Mesendoderm (in vitro differentiated cells): ENCODE data around the gene GRIK2.

Source experiments
- DNase-seq: peaks from one replicate; pipeline ENCODE4 v3.0.0; 2013
- H2AK5ac ChIP-seq: 2 replicates; pipeline ENCODE4 v1.6.1; 2013; ENCODE audit warnings: low read length, inconsistent platforms
- H2BK120ac ChIP-seq: 2 replicates; pipeline ENCODE4 v1.6.1; 2013; ENCODE audit warnings: low read depth, mild to moderate bottlenecking, low read length, moderate library complexity, mixed read lengths
- H2BK15ac ChIP-seq: replicated peaks from 2 replicates; pipeline ENCODE4 v1.6.1; 2013; ENCODE audit warnings: low read depth, mild to moderate bottlenecking, moderate library complexity
- H2BK5ac ChIP-seq: 2 replicates; pipeline ENCODE4 v1.6.1; 2013; ENCODE audit warnings: low read length, inconsistent platforms
- H3K18ac ChIP-seq: 2 replicates; pipeline ENCODE4 v1.6.1; 2013; ENCODE audit warnings: mild to moderate bottlenecking, low read length, mixed read lengths
- H3K23ac ChIP-seq: one replicate; pipeline ENCODE4 v1.6.1; 2013; ENCODE audit warnings: low read length
- H3K27ac ChIP-seq: 2 replicates; pipeline ENCODE4 v1.5.1; 2013; ENCODE audit warnings: low read depth, mild to moderate bottlenecking, inconsistent platforms, low read length, moderate library complexity
- H3K27me3 ChIP-seq: 2 replicates; pipeline ENCODE4 v1.6.1; 2013; ENCODE audit warnings: low read length, control low read depth, mild to moderate bottlenecking, inconsistent platforms; ENCODE audit not compliant: insufficient read depth, poor library complexity
- H3K36me3 ChIP-seq: 2 replicates; pipeline ENCODE4 v1.6.1; 2013; ENCODE audit warnings: low read length, inconsistent platforms; ENCODE audit not compliant: control insufficient read depth, insufficient read depth
- H3K4ac ChIP-seq: one replicate; pipeline ENCODE4 v1.6.1; 2013; ENCODE audit warnings: low read depth, mild to moderate bottlenecking, low read length, moderate library complexity
- H3K4me1 ChIP-seq: 2 replicates; pipeline ENCODE4 v1.6.1; 2013; ENCODE audit warnings: low read depth, low read length, inconsistent platforms; ENCODE audit not compliant: control insufficient read depth
- H3K4me2 ChIP-seq: 2 replicates; pipeline ENCODE4 v1.6.1; 2013; ENCODE audit warnings: low read length
- H3K4me3 ChIP-seq: 2 replicates; pipeline ENCODE4 v1.5.1; 2013; ENCODE audit warnings: mild to moderate bottlenecking, low read length
- H3K56ac ChIP-seq: one replicate; pipeline ENCODE4 v1.6.1; 2013; ENCODE audit warnings: low read length
- H3K79me1 ChIP-seq: 2 replicates; pipeline ENCODE4 v1.6.1; 2013; ENCODE audit warnings: low read length, inconsistent platforms
- H3K79me2 ChIP-seq: 2 replicates; pipeline ENCODE4 v1.6.1; 2013; ENCODE audit warnings: mild to moderate bottlenecking, low read length; ENCODE audit not compliant: control insufficient read depth, insufficient read depth
- H3K9ac ChIP-seq: 2 replicates; pipeline ENCODE4 v1.6.1; 2013; ENCODE audit warnings: low read length, inconsistent platforms
- H4K5ac ChIP-seq: one replicate; pipeline ENCODE4 v1.6.1; 2013; ENCODE audit warnings: low read length
- H4K8ac ChIP-seq: one replicate; pipeline ENCODE4 v1.6.1; 2013; ENCODE audit warnings: low read depth, mild to moderate bottlenecking, control low read depth, low read length, moderate library complexity
- WGBS: extraction: QIAGEN DNeasy Blood & Tissue Kit; methylation state at CpG from one replicate; pipeline ENCODE4 v1.1.7; 2013; ENCODE audit warnings: low lambda C conversion rate, missing lambda C conversion rate; ENCODE audit not compliant: insufficient coverage; ENCODE audit errors: extremely low coverage; 5-methylcytosine and 5-hydroxymethylcytosine counted together

GRIK2 gene

DNA sequence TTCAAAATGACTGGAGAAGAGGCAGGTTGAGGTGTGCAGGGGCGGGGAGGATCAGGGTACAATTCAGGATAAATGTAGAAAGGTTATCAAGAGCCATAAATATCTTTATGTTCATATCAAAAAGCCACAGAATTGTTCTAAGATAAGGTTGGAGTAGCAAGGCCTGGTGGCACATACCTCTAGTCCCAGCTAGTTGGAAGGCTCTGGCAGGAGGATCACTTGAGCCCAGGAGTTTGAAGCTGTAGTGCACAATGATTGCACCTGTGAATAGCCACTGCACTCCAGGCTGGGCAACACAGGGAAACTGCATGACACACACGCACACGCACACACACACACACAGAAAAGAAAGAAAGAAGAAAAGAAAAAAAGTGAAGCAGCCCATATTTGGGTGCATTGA is 194.8 kb downstream of the GRIK2 start:
- Histone ChIP-seq H3K4me1 (no peaks in the 10 kb centered on the region), H3K18ac (no peak overlapping the region), H4K5ac (no peak overlapping the region), H3K4me2 (no peak overlapping the region), H3K36me3 (no peaks in the 10 kb centered on the region), H3K4ac (no peak overlapping the region), H3K4me3 (no peak overlapping the region), H2BK15ac (no peak overlapping the region), H4K8ac (no peak overlapping the region), H3K79me2 (no peaks in the 10 kb centered on the region), H3K27me3 (no peaks in the 10 kb centered on the region), H2BK5ac (no peak overlapping the region), H3K79me1 (no peaks in the 10 kb centered on the region), H2BK120ac (no peak overlapping the region), H3K56ac (no peak overlapping the region), H2AK5ac (no peak overlapping the region), H3K23ac (no peak overlapping the region), H3K27ac (no peak overlapping the region), H3K9ac (no peak overlapping the region)
- DNase-seq = no peak
- no CpG with 5 or more reads among the region's 3 CpGs for WGBS

DNA sequence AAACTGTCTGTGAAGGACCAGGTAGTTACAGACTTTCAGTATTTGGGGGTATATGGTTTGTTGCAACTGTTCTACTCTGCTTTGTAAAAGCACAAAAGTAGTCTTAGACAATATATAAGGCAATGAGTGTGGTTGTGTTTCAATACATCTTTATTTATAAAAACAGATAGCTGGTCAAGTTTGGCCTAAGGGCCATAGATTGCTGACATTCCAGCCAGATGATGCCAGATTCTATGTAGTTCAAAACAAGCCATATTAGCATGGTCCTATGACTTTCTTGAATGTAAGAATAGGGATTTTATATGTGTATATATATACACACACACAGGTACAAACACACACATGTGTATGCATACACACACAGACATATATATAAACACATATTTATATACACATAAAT is 201.8 kb downstream of the GRIK2 start:
- Histone ChIP-seq H3K79me2 (no peaks in the 10 kb centered on the region), H3K4me1 (no peaks in the 10 kb centered on the region), H2BK120ac (no peak overlapping the region), H3K79me1 (no peaks in the 10 kb centered on the region), H3K27me3 (no peaks in the 10 kb centered on the region), H2BK15ac (no peak overlapping the region), H3K27ac (no peak overlapping the region), H3K4me3 (no peak overlapping the region), H3K18ac (no peak overlapping the region), H3K4ac (no peak overlapping the region), H3K4me2 (no peak overlapping the region), H2BK5ac (no peak overlapping the region), H3K23ac (no peak overlapping the region), H4K5ac (no peak overlapping the region), H3K36me3 (no peaks in the 10 kb centered on the region), H4K8ac (no peak overlapping the region), H3K56ac (no peak overlapping the region), H2AK5ac (no peak overlapping the region), H3K9ac (no peak overlapping the region)
- DNase-seq = no peak

DNA sequence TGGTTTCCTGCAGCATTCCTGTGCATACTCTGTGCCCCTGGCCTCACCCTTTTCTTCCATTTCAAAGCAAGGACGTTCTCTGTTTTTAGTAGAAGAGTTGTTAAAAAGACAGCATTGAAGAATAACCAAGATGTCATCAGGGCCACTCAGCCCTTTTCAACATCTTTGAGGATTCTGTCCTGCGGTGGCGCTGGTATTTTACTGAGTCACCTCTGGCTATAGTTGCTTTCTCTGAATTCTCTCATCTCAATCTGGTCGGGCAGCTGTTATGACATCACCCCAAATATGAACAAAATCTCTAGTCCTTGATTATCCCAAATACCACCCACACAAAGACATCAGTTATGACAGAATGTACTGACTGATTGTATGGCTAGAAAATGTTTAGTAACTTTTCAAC is 204.2 kb downstream of the GRIK2 start:
- H3K79me1 ChIP-seq = no peaks in the 10 kb centered on the region
- H4K5ac ChIP-seq = no peak overlapping the region
- H3K18ac ChIP-seq = no peak overlapping the region
- no peak overlapping the region for H4K8ac ChIP-seq
- no peak overlapping the region for H3K56ac ChIP-seq
- H2AK5ac ChIP-seq = no peak overlapping the region
- H3K27ac ChIP-seq = no peak overlapping the region
- peak; percentile 37 for DNase-seq
- no peak overlapping the region for H3K23ac ChIP-seq
- H2BK15ac ChIP-seq = no peak overlapping the region
- no peak overlapping the region for H3K4me2 ChIP-seq
- no peaks in the 10 kb centered on the region for H3K27me3 ChIP-seq
- H3K36me3 ChIP-seq = no peaks in the 10 kb centered on the region
- no peak overlapping the region for H2BK5ac ChIP-seq
- H2BK120ac ChIP-seq = no peak overlapping the region
- no peak overlapping the region for H3K4me3 ChIP-seq
- no peaks in the 10 kb centered on the region for H3K79me2 ChIP-seq
- no peak overlapping the region for H3K9ac ChIP-seq
- WGBS = no CpG with 5 or more reads among the region's 4 CpGs
- H3K4ac ChIP-seq = no peak overlapping the region
- H3K4me1 ChIP-seq = no peaks in the 10 kb centered on the region

DNA sequence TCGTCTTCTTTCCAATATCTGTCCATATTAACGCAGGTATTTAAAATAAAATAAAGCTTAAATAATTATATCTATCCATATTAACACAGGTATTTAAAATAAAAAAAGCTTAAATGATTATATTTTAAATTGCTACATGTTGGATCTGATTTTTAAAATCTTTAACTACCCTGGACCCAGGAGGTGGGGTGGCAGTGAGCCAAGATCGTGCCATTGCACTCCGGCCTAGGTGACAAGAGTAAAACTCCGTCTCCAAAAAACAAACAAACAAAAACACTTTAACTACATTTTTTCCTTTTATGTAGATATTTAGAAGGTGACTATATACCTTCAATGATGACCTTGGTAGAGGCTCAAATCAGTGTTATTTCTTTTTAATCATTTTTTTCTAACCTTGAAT is 211.9 kb downstream of the GRIK2 start:
- Histone ChIP-seq H2BK5ac (no peak overlapping the region), H3K79me1 (no peaks in the 10 kb centered on the region), H3K4me1 (no peaks in the 10 kb centered on the region), H3K9ac (no peak overlapping the region), H2BK15ac (no peak overlapping the region), H4K8ac (no peak overlapping the region), H3K18ac (no peak overlapping the region), H3K4ac (no peak overlapping the region), H3K27me3 (no peaks in the 10 kb centered on the region), H3K36me3 (no peaks in the 10 kb centered on the region), H2BK120ac (no peak overlapping the region), H3K23ac (no peak overlapping the region), H3K27ac (no peak overlapping the region), H4K5ac (no peak overlapping the region), H2AK5ac (no peak overlapping the region), H3K4me2 (no peak overlapping the region), H3K79me2 (no peaks in the 10 kb centered on the region), H3K4me3 (no peak overlapping the region), H3K56ac (no peak overlapping the region)
- 100% methylated on average over 2 of the region's 5 CpGs for WGBS
- no peak for DNase-seq

DNA sequence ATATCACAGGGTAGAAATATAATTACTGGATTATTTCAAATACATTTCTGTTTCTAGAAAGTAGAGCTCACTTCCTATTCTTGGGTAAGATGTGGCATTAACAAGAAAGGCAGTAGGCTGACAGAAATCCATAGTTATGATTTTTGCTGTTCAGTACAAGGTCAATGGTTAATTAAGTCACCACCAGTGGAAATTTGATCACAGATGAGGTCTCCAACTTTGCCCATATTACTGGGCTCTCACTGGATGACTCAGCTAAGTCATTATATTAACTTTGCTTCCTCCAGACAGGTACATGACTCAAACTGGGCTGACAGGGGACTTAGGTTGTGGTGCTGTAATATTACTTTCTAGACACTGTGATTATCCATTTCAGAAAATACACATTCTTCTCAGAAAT is 212.4 kb downstream of the GRIK2 start:
- no peaks in the 10 kb centered on the region for H3K79me1 ChIP-seq
- H3K36me3 ChIP-seq = no peaks in the 10 kb centered on the region
- no peak overlapping the region for H2AK5ac ChIP-seq
- H3K4ac ChIP-seq = no peak overlapping the region
- H4K8ac ChIP-seq = no peak overlapping the region
- no peak overlapping the region for H3K4me3 ChIP-seq
- no peaks in the 10 kb centered on the region for H3K27me3 ChIP-seq
- H2BK15ac ChIP-seq = no peak overlapping the region
- H3K56ac ChIP-seq = no peak overlapping the region
- no peaks in the 10 kb centered on the region for H3K79me2 ChIP-seq
- H3K4me1 ChIP-seq = no peaks in the 10 kb centered on the region
- no peak for DNase-seq
- H3K27ac ChIP-seq = no peak overlapping the region
- H3K18ac ChIP-seq = no peak overlapping the region
- H2BK5ac ChIP-seq = no peak overlapping the region
- no peak overlapping the region for H3K9ac ChIP-seq
- H3K23ac ChIP-seq = no peak overlapping the region
- H2BK120ac ChIP-seq = no peak overlapping the region
- H4K5ac ChIP-seq = no peak overlapping the region
- H3K4me2 ChIP-seq = no peak overlapping the region

DNA sequence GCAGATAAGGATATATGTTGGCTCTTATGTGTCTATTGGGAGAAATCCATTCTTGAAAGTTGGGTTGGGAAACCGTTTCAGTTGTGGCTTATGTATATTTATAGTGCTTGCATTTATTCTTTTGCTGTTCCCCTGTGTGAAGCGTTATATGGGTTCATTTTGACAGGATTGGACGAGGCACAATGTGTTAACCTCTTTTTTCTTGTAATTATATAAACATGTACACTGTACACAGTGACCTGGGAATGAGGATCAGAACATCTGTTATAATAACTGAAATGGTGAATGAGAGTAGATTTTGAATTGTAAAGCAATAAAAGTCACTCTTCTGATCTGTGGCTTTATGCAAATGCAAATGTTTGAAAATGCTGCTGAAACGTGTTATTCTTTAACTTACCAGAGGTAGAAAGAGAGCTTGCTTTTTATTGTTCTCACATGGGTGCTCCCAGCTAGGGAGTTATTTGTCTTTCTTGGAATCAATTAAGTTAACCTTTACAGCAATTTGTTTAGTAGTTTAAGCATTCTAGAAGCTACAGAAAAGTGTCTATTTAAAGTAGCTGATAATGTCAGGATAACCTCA is 213.7 kb downstream of the GRIK2 start:
- Histone ChIP-seq H3K23ac (no peak overlapping the region), H3K9ac (no peak overlapping the region), H2BK15ac (no peak overlapping the region), H3K4me3 (no peak overlapping the region), H4K8ac (no peak overlapping the region), H3K79me1 (no peaks in the 10 kb centered on the region), H3K18ac (no peak overlapping the region), H2BK120ac (no peak overlapping the region), H4K5ac (no peak overlapping the region), H3K27ac (no peak overlapping the region), H3K79me2 (no peaks in the 10 kb centered on the region), H3K27me3 (no peaks in the 10 kb centered on the region), H3K4me2 (no peak overlapping the region), H2AK5ac (no peak overlapping the region), H3K56ac (no peak overlapping the region), H2BK5ac (no peak overlapping the region), H3K36me3 (no peaks in the 10 kb centered on the region), H3K4ac (no peak overlapping the region), H3K4me1 (no peaks in the 10 kb centered on the region)
- no CpG with 5 or more reads among the region's 4 CpGs for WGBS
- no peak for DNase-seq
